ENCODE measurements around the gene BLVRB.
"Not testable (repeated sequence)": the region's sequence is repeated elsewhere in the genome, so short reads cannot be mapped to it uniquely, and the experiment has no call there.

GRCh38 chr19:40463587-40464037 is 1.9 kb downstream of the BLVRB start:
- not testable (repeated sequence) for TF ChIP-seq CTCF, POLR2A, EP300 (IDR thresholded peaks at IDR 0.05)
